Skin of body (tissue), 2 donors: ENCODE measurements around the gene LTA4H. TPM values are rescaled to one million over a fixed set of nuclear protein-coding genes. Genes with fewer than 3 reads are reported as not detected.

ENCODE experiments used
- DNase-seq: peaks from one replicate; lab custom pipeline; 2025; lab: John Stamatoyannopoulos, UW
- total RNA-seq: library from RNA; depleted of rRNA; stranded (reverse); fragments of >200 nt; gene quantifications from one replicate; pipeline ENCODE4 v1.2.3, GENCODE V29; 2014

Gene LTA4H
- total RNA-seq, 1 donor from 2014 or later: 52.9 TPM

DNA sequence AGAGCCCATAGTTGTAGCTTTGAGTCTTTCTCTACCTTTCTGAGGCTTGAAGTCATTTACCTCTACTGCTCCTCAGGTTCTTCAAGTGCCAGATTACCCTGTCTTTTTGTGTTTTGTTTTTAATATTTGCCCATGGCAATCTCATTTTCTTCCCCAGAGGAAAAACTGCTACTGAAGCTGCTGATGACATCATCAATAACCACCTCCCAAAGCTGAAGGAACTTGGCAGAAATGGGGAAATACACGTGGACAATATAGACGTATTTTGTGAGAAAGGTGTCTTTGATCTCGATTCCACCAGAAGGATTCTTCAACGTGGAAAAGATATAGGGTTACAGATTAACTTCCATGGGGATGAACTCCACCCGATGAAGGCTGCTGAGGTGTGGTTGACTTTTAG, 75.1 kb downstream of the LTA4H start:
- DNase-seq: no peak

DNA sequence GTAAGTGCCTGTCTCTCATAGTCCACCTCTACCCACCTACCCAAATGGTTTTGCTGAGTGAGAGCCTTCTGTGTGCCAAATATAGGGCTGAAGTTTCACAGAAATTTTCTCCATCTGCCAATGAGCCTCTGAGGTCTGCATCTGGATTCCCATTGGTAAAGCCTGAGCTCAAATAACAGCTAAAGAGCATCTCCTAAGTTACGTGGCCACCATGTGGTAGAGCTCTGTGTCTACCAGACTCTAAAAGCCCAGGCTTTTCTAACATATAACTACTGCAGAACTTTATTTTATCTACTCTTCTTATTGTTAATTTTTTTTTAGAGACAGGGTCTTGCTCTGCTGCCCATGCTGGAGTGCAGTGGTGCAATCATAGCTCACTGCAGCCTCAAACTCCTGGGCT, 76.3 kb downstream of the LTA4H start:
- no peak for DNase-seq

DNA sequence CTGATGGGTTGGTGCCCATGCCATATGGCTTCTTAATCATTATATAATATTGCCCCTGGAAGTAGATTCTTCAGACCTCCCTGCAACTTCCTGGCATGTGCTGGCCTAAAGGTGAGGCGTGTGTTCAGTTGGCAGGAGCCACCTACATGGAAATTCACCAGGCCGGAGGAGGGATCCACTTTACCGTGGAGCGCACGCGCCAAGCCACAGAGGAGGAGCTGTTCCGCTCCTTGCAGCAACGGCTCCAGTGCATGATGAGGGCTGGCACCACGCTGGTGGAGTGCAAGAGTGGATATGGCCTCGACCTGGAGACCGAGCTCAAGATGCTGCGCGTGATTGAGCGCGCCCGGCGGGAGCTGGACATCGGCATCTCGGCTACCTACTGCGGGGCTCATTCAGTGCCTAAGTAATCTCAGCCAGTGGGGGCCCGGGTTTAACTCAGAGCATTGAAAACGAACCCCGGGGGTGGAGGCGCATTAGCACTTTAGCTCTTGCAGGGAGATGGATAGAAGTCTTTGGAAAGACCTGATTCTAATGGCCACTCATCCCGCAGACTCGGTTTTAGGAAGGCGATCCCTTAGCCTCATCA, 78.7 kb downstream of the LTA4H start:
- no peak for DNase-seq

DNA sequence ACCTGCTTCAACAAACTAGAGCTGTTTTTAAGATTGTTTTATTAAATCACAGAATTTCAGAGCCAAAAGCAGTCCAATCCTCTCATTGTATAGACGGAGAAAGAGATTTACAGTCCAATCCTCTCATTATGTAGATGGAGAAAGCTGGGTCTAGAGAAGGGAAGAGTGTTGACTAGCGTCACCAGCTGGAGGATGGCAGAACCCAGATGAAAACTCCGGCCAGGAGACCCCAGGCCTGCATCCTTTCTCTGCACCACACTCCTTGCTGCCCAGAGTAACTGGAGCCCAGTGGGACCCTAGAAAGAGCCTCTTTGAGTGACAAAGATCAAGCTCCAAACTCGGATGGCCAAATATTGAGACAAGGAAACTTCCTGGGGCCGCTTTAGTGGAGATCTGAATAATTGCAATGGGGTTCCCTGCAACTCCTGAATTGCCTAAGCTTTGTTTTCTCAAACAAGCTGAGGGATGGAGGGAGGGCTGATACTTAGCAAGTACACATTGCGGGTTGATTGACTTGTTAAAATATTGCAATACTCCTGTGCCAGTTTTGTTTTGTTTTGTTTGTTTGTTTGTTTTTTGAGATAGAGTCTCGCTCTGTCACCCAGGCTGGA, 79.7 kb downstream of the LTA4H start:
- DNase-seq: no peak

DNA sequence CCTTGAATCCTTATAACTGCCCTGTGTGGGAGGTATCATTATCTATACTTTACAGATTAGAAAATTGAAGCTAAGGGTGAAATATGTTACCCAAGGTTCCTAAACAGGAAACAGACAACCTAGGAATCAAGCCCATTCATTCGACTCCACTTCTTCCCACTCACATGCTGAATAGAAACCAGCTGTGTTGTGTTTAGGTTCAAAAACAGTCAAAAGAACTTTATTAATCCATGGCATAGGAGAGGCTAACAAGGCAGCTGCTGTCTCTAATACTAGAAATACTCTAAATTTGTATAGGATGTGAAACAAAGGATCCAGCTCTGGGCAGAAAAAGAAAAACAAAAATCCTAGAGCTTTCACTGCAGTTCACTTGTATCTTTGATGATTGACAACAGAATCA, 82.4 kb downstream of the LTA4H start:
- DNase-seq: no peak

DNA sequence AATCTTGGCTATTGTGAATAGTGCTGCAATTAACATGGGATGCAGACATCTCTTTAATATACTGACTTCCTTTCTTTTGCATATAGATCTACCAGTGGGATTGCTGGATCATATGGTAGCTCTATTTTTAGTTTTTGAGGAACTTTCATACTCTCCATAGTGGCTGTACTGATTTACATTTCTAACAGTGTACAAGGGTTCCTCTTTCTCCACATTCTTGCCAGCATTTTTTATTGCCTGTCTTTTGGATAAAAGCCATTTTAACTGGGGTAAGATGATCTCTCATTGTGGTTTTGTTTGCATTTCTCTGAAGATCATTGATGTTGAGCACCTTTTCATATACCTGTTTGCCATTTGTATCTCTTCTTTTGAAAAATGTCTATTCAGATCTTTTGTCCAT, 83.9 kb downstream of the LTA4H start:
- DNase-seq: no peak

Other genes with a start within 250 kb of the LTA4H start
- 9.4 TPM for gene NTN4, start 244.8 kb downstream of the LTA4H start, total RNA-seq
- 17.2 TPM for gene SNRPF, start 176.6 kb downstream of the LTA4H start, total RNA-seq
- not detected for gene CCDC38, start 93.0 kb downstream of the LTA4H start, total RNA-seq
- 0.20 TPM for gene AMDHD1, start 92.3 kb downstream of the LTA4H start, total RNA-seq
- 26.6 TPM for gene HAL, start 39.2 kb downstream of the LTA4H start, total RNA-seq
- 15.1 TPM for gene ELK3, start 158.8 kb upstream of the LTA4H start, total RNA-seq